Pulmonary artery endothelial cell (primary cell): ENCODE data around the gene PSMC3IP. TPM values are rescaled to one million over a fixed set of nuclear protein-coding genes. Genes with fewer than 3 reads are reported as not detected.
A peak's percentile ranks its signal among the peaks of the same experiment; 100 is the strongest.
"Not testable (repeated sequence)": the region's sequence is repeated elsewhere in the genome, so short reads cannot be mapped to it uniquely, and the experiment has no call there.

Experiments used
- DNase-seq: peaks from one replicate; pipeline ENCODE4 v3.0.0-alpha.2; 2011; ENCODE audit warnings: low read depth, low spot score
- total RNA-seq: library from RNA; depleted of rRNA; stranded (reverse); fragments of >200 nt; gene quantifications from 2 replicates; pipeline ENCODE4 v1.2.3, GENCODE V29; 2014

PSMC3IP gene
- total RNA-seq, 1 donor from 2014 or later, result 7.6 TPM

GRCh38 chr17:42561897-42562387 lies 15.6 kb downstream of the PSMC3IP start, which contains the start of gene COASY:
TSS of gene COASY (plus strand) at chr17:42562148. CDS start at chr17:42562623, 475 bp downstream.
- peak; percentile 92 for DNase-seq

GRCh38 chr17:42560246-42560645 lies 17.3 kb downstream of the PSMC3IP start:
- DNase-seq, result no peak

GRCh38 chr17:42559075-42559474 lies 18.5 kb downstream of the PSMC3IP start:
- no peak for DNase-seq

GRCh38 chr17:42555961-42556617 lies 21.4 kb downstream of the PSMC3IP start:
- not testable (repeated sequence) for DNase-seq

GRCh38 chr17:42555122-42555622 lies 22.4 kb downstream of the PSMC3IP start:
- no peak for DNase-seq

GRCh38 chr17:42554250-42555121 lies 23.0 kb downstream of the PSMC3IP start:
- DNase-seq, result peak; percentile 54

GRCh38 chr17:42553866-42554249 lies 23.7 kb downstream of the PSMC3IP start:
- no peak for DNase-seq

GRCh38 chr17:42553161-42553818 lies 24.2 kb downstream of the PSMC3IP start:
- no peak for DNase-seq

- not testable (repeated sequence) for DNase-seq
These were observed 24.8 kb downstream of the PSMC3IP start, which contains the start of gene HSD17B1 for GRCh38 chr17:42552736-42553135. TSS of gene HSD17B1 (plus strand) at chr17:42552923. CDS start at chr17:42552934, 11 bp downstream.

GRCh38 chr17:42548993-42549755 lies 28.4 kb downstream of the PSMC3IP start:
- DNase-seq, result no peak

- no peak for DNase-seq
These were observed 29.3 kb downstream of the PSMC3IP start for GRCh38 chr17:42548070-42548837.

GRCh38 chr17:42547698-42548069 lies 29.8 kb downstream of the PSMC3IP start:
- no peak for DNase-seq

- DNase-seq, result no peak
These were observed 30.5 kb downstream of the PSMC3IP start for GRCh38 chr17:42547001-42547461.

GRCh38 chr17:42545755-42546505 lies 31.6 kb downstream of the PSMC3IP start:
- not testable (repeated sequence) for DNase-seq

GRCh38 chr17:42544874-42545283 lies 32.6 kb downstream of the PSMC3IP start:
- no peak for DNase-seq

GRCh38 chr17:42543190-42544079 lies 34.1 kb downstream of the PSMC3IP start:
- no peak for DNase-seq

- no peak for DNase-seq
These were observed 36.3 kb downstream of the PSMC3IP start for GRCh38 chr17:42541041-42541833.
